PC-3 (cell line): ENCODE measurements around the gene ZNF723.

Source experiments
- EZH2 ChIP-seq: fragments of 300-600 bp; sonication (generic); IDR thresholded peaks from one replicate; pipeline ENCODE4 v1.6.1; 2017; ENCODE audit warnings: antibody characterized with exemption, mild to moderate bottlenecking, low read length; ENCODE audit not compliant: unreplicated experiment
- EZH2phosphoT487 ChIP-seq: fragments of 300-600 bp; sonication (generic); IDR thresholded peaks from 2 replicates; pipeline ENCODE4 v1.6.1; 2018; ENCODE audit warnings: mild to moderate bottlenecking, antibody characterized with exemption, low read length, borderline replicate concordance
- TF ChIP-seq, protein P1 (sequence below): fragments of 300-600 bp; sonication (generic); conservative IDR thresholded peaks from 2 replicates; pipeline ENCODE4 v1.5.1; 2017; ENCODE audit warnings: antibody characterized with exemption, low read depth, mild to moderate bottlenecking, low read length

DNA sequence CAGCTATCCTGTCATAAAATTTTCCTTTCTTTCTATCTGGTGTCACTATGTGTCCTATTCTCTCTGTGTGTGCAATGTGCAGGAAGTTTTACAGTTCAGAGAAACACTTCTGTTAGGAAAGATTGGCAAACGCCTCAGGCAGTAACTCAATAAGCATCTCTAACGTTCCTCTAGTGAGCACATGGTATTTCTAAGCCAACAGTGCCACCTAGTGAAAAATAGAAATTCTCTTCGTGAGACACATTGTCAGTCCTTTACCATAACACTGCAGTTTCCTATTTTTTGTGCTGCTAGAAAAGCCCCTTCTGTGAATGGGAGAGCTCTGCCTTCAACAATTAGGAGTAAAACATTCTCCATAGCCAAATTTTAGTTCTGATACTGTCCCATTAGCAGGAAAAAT lies 50.7 kb downstream of the ZNF723 start:
- TF ChIP-seq, protein P1, sequence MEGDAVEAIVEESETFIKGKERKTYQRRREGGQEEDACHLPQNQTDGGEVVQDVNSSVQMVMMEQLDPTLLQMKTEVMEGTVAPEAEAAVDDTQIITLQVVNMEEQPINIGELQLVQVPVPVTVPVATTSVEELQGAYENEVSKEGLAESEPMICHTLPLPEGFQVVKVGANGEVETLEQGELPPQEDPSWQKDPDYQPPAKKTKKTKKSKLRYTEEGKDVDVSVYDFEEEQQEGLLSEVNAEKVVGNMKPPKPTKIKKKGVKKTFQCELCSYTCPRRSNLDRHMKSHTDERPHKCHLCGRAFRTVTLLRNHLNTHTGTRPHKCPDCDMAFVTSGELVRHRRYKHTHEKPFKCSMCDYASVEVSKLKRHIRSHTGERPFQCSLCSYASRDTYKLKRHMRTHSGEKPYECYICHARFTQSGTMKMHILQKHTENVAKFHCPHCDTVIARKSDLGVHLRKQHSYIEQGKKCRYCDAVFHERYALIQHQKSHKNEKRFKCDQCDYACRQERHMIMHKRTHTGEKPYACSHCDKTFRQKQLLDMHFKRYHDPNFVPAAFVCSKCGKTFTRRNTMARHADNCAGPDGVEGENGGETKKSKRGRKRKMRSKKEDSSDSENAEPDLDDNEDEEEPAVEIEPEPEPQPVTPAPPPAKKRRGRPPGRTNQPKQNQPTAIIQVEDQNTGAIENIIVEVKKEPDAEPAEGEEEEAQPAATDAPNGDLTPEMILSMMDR = peak; percentile 63
- TF ChIP-seq EZH2phosphoT487 (no peak), EZH2 (no peak)
